GM23248 (cell line): Measurements from ENCODE around the gene ASIC2.

Experiments used
- EZH2 ChIP-seq: fragments of 200-600 bp; sonication (generic); IDR thresholded peaks from 2 replicates; pipeline ENCODE4 v1.6.1; 2018; ENCODE audit warnings: antibody characterized with exemption, mild to moderate bottlenecking; ENCODE audit not compliant: insufficient read depth, poor library complexity, severe bottlenecking
- EZH2phosphoT487 ChIP-seq: fragments of 200-600 bp; sonication (generic); IDR thresholded peaks from 2 replicates; pipeline ENCODE4 v1.6.1; 2018; ENCODE audit warnings: antibody characterized with exemption, moderate library complexity, mild to moderate bottlenecking, low read depth; ENCODE audit not compliant: insufficient read depth

DNA sequence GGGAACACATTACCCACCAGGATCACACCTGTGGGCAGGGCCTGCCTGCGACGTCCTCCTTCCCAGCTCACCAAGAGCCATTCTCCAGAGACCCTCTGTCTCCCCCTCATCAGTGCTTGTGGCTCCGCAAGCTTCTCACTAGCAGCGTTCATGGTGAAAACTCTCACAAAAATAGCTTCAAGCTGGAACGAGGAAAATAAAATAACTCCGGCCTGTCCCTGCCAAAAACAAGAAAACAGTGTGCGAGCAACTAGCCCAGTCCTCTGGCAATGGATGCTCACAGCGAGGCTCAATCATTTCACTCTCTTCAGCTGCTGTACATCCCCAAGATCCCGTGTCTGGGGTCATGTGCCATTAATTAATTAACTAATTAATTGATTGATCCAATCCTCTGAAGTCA, 283.5 kb downstream of the ASIC2 start:
- TF ChIP-seq EZH2: no peak
- no peak for TF ChIP-seq EZH2phosphoT487
